Fibroblast of lung (primary cell): ENCODE measurements around the gene SEMA4B. TPM values are rescaled to one million over a fixed set of nuclear protein-coding genes. Genes with fewer than 3 reads are reported as not detected.
"Not testable (repeated sequence)": the region's sequence is repeated elsewhere in the genome, so short reads cannot be mapped to it uniquely, and the experiment has no call there.

ENCODE experiments used
- DNase-seq, 2 donors: peaks; one replicate each; pipeline versions ENCODE4 v3.0.0 to v3.0.0-alpha.2; 2010; ENCODE audit warnings: low read depth in 2 of 2
- H2AFZ ChIP-seq: 2 replicates; pipeline ENCODE4 v1.5.1; 2012; ENCODE audit warnings: low read length, control low read depth, inconsistent platforms
- H3K27ac ChIP-seq: 2 replicates; pipeline ENCODE4 v1.5.1; 2011; ENCODE audit warnings: low read length, control low read depth; ENCODE audit not compliant: insufficient read depth
- H3K27me3 ChIP-seq: 2 replicates; pipeline ENCODE4 v1.5.1; 2011; ENCODE audit warnings: mild to moderate bottlenecking, low read length; ENCODE audit not compliant: control insufficient read depth, insufficient read depth
- H3K36me3 ChIP-seq: 2 replicates; pipeline ENCODE4 v1.5.1; 2011; ENCODE audit warnings: low read length; ENCODE audit not compliant: control insufficient read depth, insufficient read depth
- H3K4me1 ChIP-seq: 2 replicates; pipeline ENCODE4 v1.5.1; 2011; ENCODE audit warnings: low read length; ENCODE audit not compliant: control insufficient read depth, insufficient read depth; ENCODE audit errors: extremely low read depth
- H3K4me2 ChIP-seq: 2 replicates; pipeline ENCODE4 v1.5.1; 2011; ENCODE audit warnings: low read length, control low read depth; ENCODE audit not compliant: insufficient read depth; ENCODE audit errors: extremely low read depth
- H3K4me3 ChIP-seq, 4 experiments: fragments of 200-600 bp in 1 of 4; sonication (generic) in 1 of 4; replicated peaks in 1 of 4; 2 replicates each; pipeline ENCODE4 v1.5.1; 2011 to 2016; ENCODE audit warnings: low read length in 4 of 4, low read depth in 3 of 4, mild to moderate bottlenecking in 3 of 4, control low read depth in 2 of 4, inconsistent platforms in 1 of 4, mixed read lengths in 1 of 4; ENCODE audit not compliant: insufficient read depth in 1 of 4; ENCODE audit errors: control extremely low read depth in 1 of 4
- H3K79me2 ChIP-seq: 2 replicates; pipeline ENCODE4 v1.5.1; 2012; ENCODE audit warnings: mild to moderate bottlenecking, low read length, inconsistent platforms; ENCODE audit not compliant: control insufficient read depth, insufficient read depth
- H3K9ac ChIP-seq: 2 replicates; pipeline ENCODE4 v1.5.1; 2011; ENCODE audit warnings: mild to moderate bottlenecking, low read length, control low read depth; ENCODE audit not compliant: insufficient read depth
- H3K9me3 ChIP-seq: 2 replicates; pipeline ENCODE4 v1.5.1; 2012; ENCODE audit warnings: low read depth, low read length; ENCODE audit not compliant: control insufficient read depth, insufficient read depth
- H4K20me1 ChIP-seq: 2 replicates; pipeline ENCODE4 v1.5.1; 2011; ENCODE audit warnings: low read length; ENCODE audit not compliant: control insufficient read depth, insufficient read depth; ENCODE audit errors: extremely low read depth
- EZH2 ChIP-seq: IDR thresholded peaks from 2 replicates; pipeline ENCODE4 v1.5.1; 2012; ENCODE audit warnings: low read length, control low read depth, mild to moderate bottlenecking; ENCODE audit errors: missing control alignments
- polyA plus RNA-seq, 2 donors: library from polyadenylated mRNA; depleted of rRNA in 1 of 2; stranded (reverse) in 1 of 2; unstranded in 1 of 2; fragments of >200 nt; gene quantifications; 2 replicates each; pipeline ENCODE4 v1.2.1, GENCODE V29; 2011 to 2012; ENCODE audit warnings: missing spikeins in 1 of 2
- total RNA-seq: library from RNA; depleted of rRNA; stranded (reverse); fragments of >200 nt; gene quantifications from 2 replicates; pipeline ENCODE4 v1.2.1, GENCODE V29; 2014
- TF ChIP-seq, protein P1 (sequence below), 2 donors: IDR thresholded peaks in 1 of 2; conservative IDR thresholded peaks in 1 of 2; 1 replicate in 1 of 2; 2 replicates in 1 of 2; pipeline ENCODE4 v1.5.1; 2011 to 2012; ENCODE audit warnings: low read length in 2 of 2, control low read depth in 1 of 2, inconsistent platforms in 1 of 2, low read depth in 1 of 2, mild to moderate bottlenecking in 1 of 2

SEMA4B gene
- total and polyA plus RNA-seq, 2 donors (not counting 1 experiment from before 2014, with no cell fraction given): 12.8 to 30.4 TPM

- Histone ChIP-seq H3K4me2 (no peak overlapping the region), H3K4me1 (peaks cover 3% of the 10 kb centered on the region), H3K36me3 (peaks cover 8% of the 10 kb centered on the region), H3K27ac (no peak overlapping the region), H3K4me3 (no peak overlapping the region), H3K79me2 (peaks cover 50% of the 10 kb centered on the region), H3K9me3 (no peaks in the 10 kb centered on the region), H2AFZ (no peak overlapping the region), H3K27me3 (no peaks in the 10 kb centered on the region), H4K20me1 (no peaks in the 10 kb centered on the region), H3K9ac (no peak overlapping the region)
- no peak for DNase-seq
- no peak for TF ChIP-seq EZH2
- TF ChIP-seq, protein P1, sequence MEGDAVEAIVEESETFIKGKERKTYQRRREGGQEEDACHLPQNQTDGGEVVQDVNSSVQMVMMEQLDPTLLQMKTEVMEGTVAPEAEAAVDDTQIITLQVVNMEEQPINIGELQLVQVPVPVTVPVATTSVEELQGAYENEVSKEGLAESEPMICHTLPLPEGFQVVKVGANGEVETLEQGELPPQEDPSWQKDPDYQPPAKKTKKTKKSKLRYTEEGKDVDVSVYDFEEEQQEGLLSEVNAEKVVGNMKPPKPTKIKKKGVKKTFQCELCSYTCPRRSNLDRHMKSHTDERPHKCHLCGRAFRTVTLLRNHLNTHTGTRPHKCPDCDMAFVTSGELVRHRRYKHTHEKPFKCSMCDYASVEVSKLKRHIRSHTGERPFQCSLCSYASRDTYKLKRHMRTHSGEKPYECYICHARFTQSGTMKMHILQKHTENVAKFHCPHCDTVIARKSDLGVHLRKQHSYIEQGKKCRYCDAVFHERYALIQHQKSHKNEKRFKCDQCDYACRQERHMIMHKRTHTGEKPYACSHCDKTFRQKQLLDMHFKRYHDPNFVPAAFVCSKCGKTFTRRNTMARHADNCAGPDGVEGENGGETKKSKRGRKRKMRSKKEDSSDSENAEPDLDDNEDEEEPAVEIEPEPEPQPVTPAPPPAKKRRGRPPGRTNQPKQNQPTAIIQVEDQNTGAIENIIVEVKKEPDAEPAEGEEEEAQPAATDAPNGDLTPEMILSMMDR (conservative IDR thresholded peaks at IDR 0.05 in 1 of 2, IDR thresholded peaks at IDR 0.05 in 1 of 2; ENCODE audit: low read depth in 1 of 2, low read length in 2 of 2): no peak
Measured at GRCh38 chr15:90270502-90271150, 69.5 kb downstream of the SEMA4B start.

GRCh38 chr15:90271459-90272166, 70.5 kb downstream of the SEMA4B start:
- no peaks in the 10 kb centered on the region for H3K9me3 ChIP-seq
- no peak overlapping the region for H2AFZ ChIP-seq
- no peak for DNase-seq
- peaks cover 3% of the 10 kb centered on the region for H3K4me1 ChIP-seq
- no peak overlapping the region for H3K9ac ChIP-seq
- H4K20me1 ChIP-seq: no peaks in the 10 kb centered on the region
- peaks cover 42% of the 10 kb centered on the region for H3K79me2 ChIP-seq
- no peak overlapping the region for H3K4me2 ChIP-seq
- no peak overlapping the region for H3K27ac ChIP-seq
- peaks cover 8% of the 10 kb centered on the region for H3K36me3 ChIP-seq
- no peaks in the 10 kb centered on the region for H3K27me3 ChIP-seq
- H3K4me3 ChIP-seq: no peak overlapping the region
- TF ChIP-seq, protein P1 (conservative IDR thresholded peaks at IDR 0.05 in 1 of 2, IDR thresholded peaks at IDR 0.05 in 1 of 2; ENCODE audit: low read depth in 1 of 2, low read length in 2 of 2): no peak
- TF ChIP-seq EZH2: no peak

- not testable (repeated sequence) for H3K27ac ChIP-seq, H4K20me1 ChIP-seq, H3K27me3 ChIP-seq, H3K4me3 ChIP-seq, DNase-seq, H3K36me3 ChIP-seq, H2AFZ ChIP-seq, H3K4me1 ChIP-seq, H3K4me2 ChIP-seq, H3K9me3 ChIP-seq, H3K79me2 ChIP-seq, H3K9ac ChIP-seq
Measured at GRCh38 chr15:90278467-90278866, 77.3 kb downstream of the SEMA4B start.

Other genes starting within 250 kb of the SEMA4B start
- gene ZNF710, start 200.0 kb upstream of the SEMA4B start, total RNA-seq: 5.9 and 9.4 TPM in 2 replicates
- 2.1 and 2.2 TPM in 2 replicates for gene ZNF710, start 200.0 kb upstream of the SEMA4B start, polyA plus RNA-seq
- gene IDH2, start 98.9 kb upstream of the SEMA4B start, total RNA-seq: 21.8 and 47.9 TPM in 2 replicates
- 39.9 and 66.0 TPM in 2 replicates for gene IDH2, start 98.9 kb upstream of the SEMA4B start, polyA plus RNA-seq
- gene CIB1, start 32.6 kb downstream of the SEMA4B start, total RNA-seq: 17.7 and 27.7 TPM in 2 replicates
- 42.7 and 62.2 TPM in 2 replicates for gene CIB1, start 32.6 kb downstream of the SEMA4B start, polyA plus RNA-seq
- gene GDPGP1, start 32.9 kb downstream of the SEMA4B start, total RNA-seq: 6.2 and 9.7 TPM in 2 replicates
- 1.9 and 2.5 TPM in 2 replicates for gene GDPGP1, start 32.9 kb downstream of the SEMA4B start, polyA plus RNA-seq
- gene TTLL13, start 48.2 kb downstream of the SEMA4B start, total RNA-seq: under 0.01 TPM in 1 of 2 replicates, not detected in the other
- 0.03 and 0.08 TPM in 2 replicates for gene TTLL13, start 48.2 kb downstream of the SEMA4B start, polyA plus RNA-seq
- gene NGRN, start 64.3 kb downstream of the SEMA4B start, total RNA-seq: 96.1 and 96.8 TPM in 2 replicates
- 55.3 and 58.7 TPM in 2 replicates for gene NGRN, start 64.3 kb downstream of the SEMA4B start, polyA plus RNA-seq
- gene ZNF774, start 151.0 kb downstream of the SEMA4B start, total RNA-seq: 1.3 and 1.8 TPM in 2 replicates
- gene ZNF774, start 151.0 kb downstream of the SEMA4B start, polyA plus RNA-seq: 1.2 and 1.3 TPM in 2 replicates
- gene IQGAP1, start 186.9 kb downstream of the SEMA4B start, total RNA-seq: 160 and 270 TPM in 2 replicates
- 222 and 231 TPM in 2 replicates for gene IQGAP1, start 186.9 kb downstream of the SEMA4B start, polyA plus RNA-seq